ENCODE measurements around the gene GTF3A. TPM values are rescaled to one million over a fixed set of nuclear protein-coding genes. Genes with fewer than 3 reads are reported as not detected.
A peak's percentile ranks its signal among the peaks of the same experiment; 100 is the strongest.

GTF3A gene
- total and polyA plus RNA-seq, 2 experiments from 2014 or later = 109 to 190 TPM

DNA sequence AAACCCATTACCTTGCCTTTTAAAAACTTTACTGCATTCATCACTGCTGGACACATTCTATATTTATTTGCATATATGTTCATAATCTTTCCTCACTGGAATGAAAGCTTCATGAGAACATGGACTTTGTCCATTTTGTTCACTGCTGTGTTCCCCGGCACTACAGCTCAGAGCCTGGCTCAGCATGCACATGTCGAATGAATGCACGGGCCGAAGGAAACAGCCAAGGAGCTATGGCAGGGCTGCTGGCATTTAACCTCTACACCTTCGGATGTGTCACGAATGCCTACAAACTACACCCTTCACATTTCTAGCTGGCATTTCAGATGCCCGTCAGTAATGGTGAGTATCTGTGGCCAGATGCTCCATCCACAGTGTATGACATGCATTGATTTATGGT, 18.4 kb downstream of the GTF3A start:
- Mint-ChIP-seq H3K36me3 (ENCODE audit: low read depth) (peaks cover 3% of the 10 kb centered on the region; the same call in 2 of the 3 replicates), H3K4me1 (peaks cover 15% of the 10 kb centered on the region), H3K27me3 (ENCODE audit: insufficient read depth, low read depth, poor library complexity) (peaks cover 4% of the 10 kb centered on the region), H3K9me3 (no peaks in the 10 kb centered on the region), H3K4me3 (no peak overlapping the region; the same call in 2 of the 3 replicates), H3K27ac (peak overlapping the region; percentile 62; the same call in 1 of the 2 replicates)
- no peak overlapping the region for H3K4me3 ChIP-seq
- peak overlapping the region; percentile 57; the same call in 1 of the 2 replicates for H3K4me2 ChIP-seq
- no peaks in the 10 kb centered on the region for H3K9me2 ChIP-seq (ENCODE audit: insufficient read depth)
- ATAC-seq (no peak), DNase-seq (ENCODE audit: low spot score) (no peak)
- H3F3A ChIP-seq (replicated peaks; ENCODE audit: low read depth) = no peaks in the 10 kb centered on the region
- H3K36me3 ChIP-seq (ENCODE audit: insufficient read depth) = no peaks in the 10 kb centered on the region
- peaks cover 33% of the 10 kb centered on the region for H3K79me2 ChIP-seq (replicated peaks; ENCODE audit: insufficient read depth)
- H3K27me3 ChIP-seq (ENCODE audit: insufficient read depth) = no peaks in the 10 kb centered on the region
- no peaks in the 10 kb centered on the region for H4K20me1 ChIP-seq (replicated peaks; ENCODE audit: insufficient read depth)
- H3K4me1 ChIP-seq (ENCODE audit: insufficient read depth) = peaks cover 9% of the 10 kb centered on the region; the same call in 1 of the 2 replicates
- peak overlapping the region; percentile 65; the same call in 1 of the 2 replicates for H3K27ac ChIP-seq (ENCODE audit: low read depth)
- TF ChIP-seq CREB1 (CRISPR knock-in tag; IDR thresholded peaks at IDR 0.05; ENCODE audit: low read depth) (no peak), EZH2 (IDR thresholded peaks at IDR 0.05; ENCODE audit: low read depth, unreplicated experiment) (no peak), NANOG (IDR thresholded peaks at IDR 0.05; ENCODE audit: borderline replicate concordance) (no peak), POLR2AphosphoS5 (IDR thresholded peaks at IDR 0.05; ENCODE audit: low read depth) (no peak), ZNF114 (CRISPR knock-in tag; IDR thresholded peaks at IDR 0.05) (no peak)
- no peak overlapping the region for H2AFZ ChIP-seq

DNA sequence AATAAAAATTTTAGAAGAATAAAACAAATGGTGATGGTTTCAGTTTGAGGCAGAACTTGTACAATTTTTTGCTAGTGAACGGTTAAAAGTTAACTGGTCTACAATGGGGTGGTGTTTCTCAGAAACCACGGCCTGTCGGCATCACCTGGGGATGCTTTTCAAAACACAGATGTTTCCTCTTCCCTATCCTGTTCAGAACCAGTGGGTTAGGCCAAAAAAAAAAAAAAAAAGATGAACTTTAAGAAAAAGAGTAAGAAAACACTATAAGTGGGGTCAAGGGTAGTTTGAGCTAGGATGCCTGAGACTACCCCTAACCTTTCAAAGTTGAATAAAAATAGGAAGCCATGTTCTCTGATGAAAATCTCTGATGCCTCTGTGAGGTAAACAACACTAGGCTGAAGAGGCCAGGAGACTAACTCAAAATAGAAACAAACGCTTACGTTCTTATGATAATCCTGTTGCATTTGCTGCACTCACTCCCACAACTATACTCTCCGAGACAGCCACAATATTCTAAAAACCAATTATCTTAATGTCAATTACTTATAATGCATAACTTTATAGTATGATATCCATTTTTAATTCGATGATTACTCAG, 22.7 kb downstream of the GTF3A start:
- H3K4me2 ChIP-seq = no peak overlapping the region
- no peak for ATAC-seq
- no peak overlapping the region for H3K27ac ChIP-seq (ENCODE audit: low read depth)
- Mint-ChIP-seq H3K27me3 (ENCODE audit: insufficient read depth, low read depth, poor library complexity) (peaks cover 7% of the 10 kb centered on the region), H3K4me1 (peaks cover 25% of the 10 kb centered on the region), H3K27ac (no peak overlapping the region), H3K36me3 (ENCODE audit: low read depth) (peaks cover 1% of the 10 kb centered on the region; the same call in 1 of the 3 replicates), H3K4me3 (no peak overlapping the region), H3K9me3 (no peaks in the 10 kb centered on the region)
- H3K4me1 ChIP-seq (ENCODE audit: insufficient read depth) = peaks cover 19% of the 10 kb centered on the region
- H3K36me3 ChIP-seq (ENCODE audit: insufficient read depth) = no peaks in the 10 kb centered on the region
- H4K20me1 ChIP-seq (replicated peaks; ENCODE audit: insufficient read depth) = no peaks in the 10 kb centered on the region
- no peaks in the 10 kb centered on the region for H3K9me2 ChIP-seq (ENCODE audit: insufficient read depth)
- DNase-seq (ENCODE audit: low spot score) = no peak
- H3K79me2 ChIP-seq (replicated peaks; ENCODE audit: insufficient read depth) = peaks cover 43% of the 10 kb centered on the region
- no peaks in the 10 kb centered on the region for H3K27me3 ChIP-seq (ENCODE audit: insufficient read depth)
- H3F3A ChIP-seq (replicated peaks; ENCODE audit: low read depth) = peaks cover 8% of the 10 kb centered on the region
- H2AFZ ChIP-seq = no peak overlapping the region
- H3K4me3 ChIP-seq = no peak overlapping the region
- TF ChIP-seq, protein P1, sequence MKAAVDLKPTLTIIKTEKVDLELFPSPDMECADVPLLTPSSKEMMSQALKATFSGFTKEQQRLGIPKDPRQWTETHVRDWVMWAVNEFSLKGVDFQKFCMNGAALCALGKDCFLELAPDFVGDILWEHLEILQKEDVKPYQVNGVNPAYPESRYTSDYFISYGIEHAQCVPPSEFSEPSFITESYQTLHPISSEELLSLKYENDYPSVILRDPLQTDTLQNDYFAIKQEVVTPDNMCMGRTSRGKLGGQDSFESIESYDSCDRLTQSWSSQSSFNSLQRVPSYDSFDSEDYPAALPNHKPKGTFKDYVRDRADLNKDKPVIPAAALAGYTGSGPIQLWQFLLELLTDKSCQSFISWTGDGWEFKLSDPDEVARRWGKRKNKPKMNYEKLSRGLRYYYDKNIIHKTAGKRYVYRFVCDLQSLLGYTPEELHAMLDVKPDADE (IDR thresholded peaks at IDR 0.05) = no peak
- no peak for TF ChIP-seq EZH2phosphoT487 (IDR thresholded peaks at IDR 0.05; ENCODE audit: unreplicated experiment)
- TF ChIP-seq, protein P2, sequence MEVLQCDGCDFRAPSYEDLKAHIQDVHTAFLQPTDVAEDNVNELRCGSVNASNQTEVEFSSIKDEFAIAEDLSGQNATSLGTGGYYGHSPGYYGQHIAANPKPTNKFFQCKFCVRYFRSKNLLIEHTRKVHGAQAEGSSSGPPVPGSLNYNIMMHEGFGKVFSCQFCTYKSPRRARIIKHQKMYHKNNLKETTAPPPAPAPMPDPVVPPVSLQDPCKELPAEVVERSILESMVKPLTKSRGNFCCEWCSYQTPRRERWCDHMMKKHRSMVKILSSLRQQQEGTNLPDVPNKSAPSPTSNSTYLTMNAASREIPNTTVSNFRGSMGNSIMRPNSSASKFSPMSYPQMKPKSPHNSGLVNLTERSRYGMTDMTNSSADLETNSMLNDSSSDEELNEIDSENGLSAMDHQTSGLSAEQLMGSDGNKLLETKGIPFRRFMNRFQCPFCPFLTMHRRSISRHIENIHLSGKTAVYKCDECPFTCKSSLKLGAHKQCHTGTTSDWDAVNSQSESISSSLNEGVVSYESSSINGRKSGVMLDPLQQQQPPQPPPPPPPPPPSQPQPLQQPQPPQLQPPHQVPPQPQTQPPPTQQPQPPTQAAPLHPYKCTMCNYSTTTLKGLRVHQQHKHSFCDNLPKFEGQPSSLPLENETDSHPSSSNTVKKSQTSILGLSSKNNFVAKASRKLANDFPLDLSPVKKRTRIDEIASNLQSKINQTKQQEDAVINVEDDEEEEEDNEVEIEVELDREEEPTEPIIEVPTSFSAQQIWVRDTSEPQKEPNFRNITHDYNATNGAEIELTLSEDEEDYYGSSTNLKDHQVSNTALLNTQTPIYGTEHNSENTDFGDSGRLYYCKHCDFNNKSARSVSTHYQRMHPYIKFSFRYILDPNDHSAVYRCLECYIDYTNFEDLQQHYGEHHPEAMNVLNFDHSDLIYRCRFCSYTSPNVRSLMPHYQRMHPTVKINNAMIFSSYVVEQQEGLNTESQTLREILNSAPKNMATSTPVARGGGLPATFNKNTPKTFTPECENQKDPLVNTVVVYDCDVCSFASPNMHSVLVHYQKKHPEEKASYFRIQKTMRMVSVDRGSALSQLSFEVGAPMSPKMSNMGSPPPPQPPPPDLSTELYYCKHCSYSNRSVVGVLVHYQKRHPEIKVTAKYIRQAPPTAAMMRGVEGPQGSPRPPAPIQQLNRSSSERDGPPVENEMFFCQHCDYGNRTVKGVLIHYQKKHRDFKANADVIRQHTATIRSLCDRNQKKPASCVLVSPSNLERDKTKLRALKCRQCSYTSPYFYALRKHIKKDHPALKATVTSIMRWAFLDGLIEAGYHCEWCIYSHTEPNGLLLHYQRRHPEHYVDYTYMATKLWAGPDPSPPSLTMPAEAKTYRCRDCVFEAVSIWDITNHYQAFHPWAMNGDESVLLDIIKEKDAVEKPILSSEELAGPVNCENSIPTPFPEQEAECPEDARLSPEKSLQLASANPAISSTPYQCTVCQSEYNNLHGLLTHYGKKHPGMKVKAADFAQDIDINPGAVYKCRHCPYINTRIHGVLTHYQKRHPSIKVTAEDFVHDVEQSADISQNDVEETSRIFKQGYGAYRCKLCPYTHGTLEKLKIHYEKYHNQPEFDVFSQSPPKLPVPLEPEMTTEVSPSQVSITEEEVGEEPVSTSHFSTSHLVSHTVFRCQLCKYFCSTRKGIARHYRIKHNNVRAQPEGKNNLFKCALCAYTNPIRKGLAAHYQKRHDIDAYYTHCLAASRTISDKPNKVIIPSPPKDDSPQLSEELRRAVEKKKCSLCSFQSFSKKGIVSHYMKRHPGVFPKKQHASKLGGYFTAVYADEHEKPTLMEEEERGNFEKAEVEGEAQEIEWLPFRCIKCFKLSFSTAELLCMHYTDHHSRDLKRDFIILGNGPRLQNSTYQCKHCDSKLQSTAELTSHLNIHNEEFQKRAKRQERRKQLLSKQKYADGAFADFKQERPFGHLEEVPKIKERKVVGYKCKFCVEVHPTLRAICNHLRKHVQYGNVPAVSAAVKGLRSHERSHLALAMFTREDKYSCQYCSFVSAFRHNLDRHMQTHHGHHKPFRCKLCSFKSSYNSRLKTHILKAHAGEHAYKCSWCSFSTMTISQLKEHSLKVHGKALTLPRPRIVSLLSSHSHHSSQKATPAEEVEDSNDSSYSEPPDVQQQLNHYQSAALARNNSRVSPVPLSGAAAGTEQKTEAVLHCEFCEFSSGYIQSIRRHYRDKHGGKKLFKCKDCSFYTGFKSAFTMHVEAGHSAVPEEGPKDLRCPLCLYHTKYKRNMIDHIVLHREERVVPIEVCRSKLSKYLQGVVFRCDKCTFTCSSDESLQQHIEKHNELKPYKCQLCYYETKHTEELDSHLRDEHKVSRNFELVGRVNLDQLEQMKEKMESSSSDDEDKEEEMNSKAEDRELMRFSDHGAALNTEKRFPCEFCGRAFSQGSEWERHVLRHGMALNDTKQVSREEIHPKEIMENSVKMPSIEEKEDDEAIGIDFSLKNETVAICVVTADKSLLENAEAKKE (CRISPR knock-in tag; IDR thresholded peaks at IDR 0.05) = no peak
- TF ChIP-seq, protein P3, sequence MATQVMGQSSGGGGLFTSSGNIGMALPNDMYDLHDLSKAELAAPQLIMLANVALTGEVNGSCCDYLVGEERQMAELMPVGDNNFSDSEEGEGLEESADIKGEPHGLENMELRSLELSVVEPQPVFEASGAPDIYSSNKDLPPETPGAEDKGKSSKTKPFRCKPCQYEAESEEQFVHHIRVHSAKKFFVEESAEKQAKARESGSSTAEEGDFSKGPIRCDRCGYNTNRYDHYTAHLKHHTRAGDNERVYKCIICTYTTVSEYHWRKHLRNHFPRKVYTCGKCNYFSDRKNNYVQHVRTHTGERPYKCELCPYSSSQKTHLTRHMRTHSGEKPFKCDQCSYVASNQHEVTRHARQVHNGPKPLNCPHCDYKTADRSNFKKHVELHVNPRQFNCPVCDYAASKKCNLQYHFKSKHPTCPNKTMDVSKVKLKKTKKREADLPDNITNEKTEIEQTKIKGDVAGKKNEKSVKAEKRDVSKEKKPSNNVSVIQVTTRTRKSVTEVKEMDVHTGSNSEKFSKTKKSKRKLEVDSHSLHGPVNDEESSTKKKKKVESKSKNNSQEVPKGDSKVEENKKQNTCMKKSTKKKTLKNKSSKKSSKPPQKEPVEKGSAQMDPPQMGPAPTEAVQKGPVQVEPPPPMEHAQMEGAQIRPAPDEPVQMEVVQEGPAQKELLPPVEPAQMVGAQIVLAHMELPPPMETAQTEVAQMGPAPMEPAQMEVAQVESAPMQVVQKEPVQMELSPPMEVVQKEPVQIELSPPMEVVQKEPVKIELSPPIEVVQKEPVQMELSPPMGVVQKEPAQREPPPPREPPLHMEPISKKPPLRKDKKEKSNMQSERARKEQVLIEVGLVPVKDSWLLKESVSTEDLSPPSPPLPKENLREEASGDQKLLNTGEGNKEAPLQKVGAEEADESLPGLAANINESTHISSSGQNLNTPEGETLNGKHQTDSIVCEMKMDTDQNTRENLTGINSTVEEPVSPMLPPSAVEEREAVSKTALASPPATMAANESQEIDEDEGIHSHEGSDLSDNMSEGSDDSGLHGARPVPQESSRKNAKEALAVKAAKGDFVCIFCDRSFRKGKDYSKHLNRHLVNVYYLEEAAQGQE (IDR thresholded peaks at IDR 0.05; ENCODE audit: unreplicated experiment) = no peak
- no peak for TF ChIP-seq EZH2 (IDR thresholded peaks at IDR 0.05; ENCODE audit: low read depth, unreplicated experiment)
- TF ChIP-seq CREB1 (CRISPR knock-in tag; IDR thresholded peaks at IDR 0.05; ENCODE audit: low read depth) = no peak
- TF ChIP-seq POLR2AphosphoS5 (IDR thresholded peaks at IDR 0.05; ENCODE audit: low read depth) = no peak
- TF ChIP-seq STAT1 (IDR thresholded peaks at IDR 0.05; ENCODE audit: unreplicated experiment) = no peak
- no peak for TF ChIP-seq JUNB (IDR thresholded peaks at IDR 0.05; ENCODE audit: unreplicated experiment)

Data from GM23338 (cell line).